Keratinocyte (primary cell): ENCODE results near the gene MARCHF2. TPM values are rescaled to one million over a fixed set of nuclear protein-coding genes. Genes with fewer than 3 reads are reported as not detected.

Source experiments
- DNase-seq: peaks from one replicate; pipeline ENCODE4 v3.0.0-alpha.2; 2011; ENCODE audit warnings: low read depth, missing footprints, low spot score
- FAIRE-seq: peaks from 2 replicates; lab custom pipeline; 2011; peaks lifted over from hg19 to GRCh38; lab: Jason Lieb, UNC
- H2AFZ ChIP-seq: 2 replicates; pipeline ENCODE4 v1.6.0; 2012; ENCODE audit warnings: low read length, control low read depth, inconsistent platforms; ENCODE audit not compliant: control insufficient read depth
- H3K27ac ChIP-seq: 2 replicates; pipeline ENCODE4 v1.5.1; 2011; ENCODE audit warnings: low read length; ENCODE audit not compliant: control insufficient read depth, insufficient read depth
- H3K27me3 ChIP-seq: 3 replicates; pipeline ENCODE4 v1.6.0; 2011; ENCODE audit warnings: low read length; ENCODE audit not compliant: control insufficient read depth, insufficient read depth; ENCODE audit errors: extremely low read depth
- H3K36me3 ChIP-seq, 2 experiments: 2 replicates in 1 of 2; 3 replicates in 1 of 2; pipeline ENCODE4 v1.5.1; 2011; ENCODE audit warnings: low read length in 2 of 2, mild to moderate bottlenecking in 1 of 2; ENCODE audit not compliant: control insufficient read depth in 2 of 2, insufficient read depth in 2 of 2; ENCODE audit errors: extremely low read depth in 1 of 2
- H3K4me1 ChIP-seq: 3 replicates; pipeline ENCODE4 v1.5.1; 2011; ENCODE audit warnings: low read length; ENCODE audit not compliant: control insufficient read depth, insufficient read depth; ENCODE audit errors: extremely low read depth
- H3K4me2 ChIP-seq: 3 replicates; pipeline ENCODE4 v1.6.0; 2011; ENCODE audit warnings: low read depth, low read length; ENCODE audit not compliant: control insufficient read depth, insufficient read depth; ENCODE audit errors: extremely low read depth
- H3K4me3 ChIP-seq, 3 experiments: fragments of 200-600 bp in 1 of 3; sonication (generic) in 1 of 3; 2 replicates in 2 of 3; 3 replicates in 1 of 3; pipeline ENCODE4 v1.5.1; 2011 to 2016; ENCODE audit warnings: low read length in 3 of 3, mild to moderate bottlenecking in 3 of 3, control low read depth in 2 of 3, inconsistent platforms in 1 of 3, low read depth in 1 of 3, mixed read lengths in 1 of 3, mixed run types in 1 of 3, moderate library complexity in 1 of 3; ENCODE audit not compliant: control insufficient read depth in 2 of 3, insufficient read depth in 2 of 3; ENCODE audit errors: extremely low read depth in 1 of 3
- H3K79me2 ChIP-seq: 2 replicates; pipeline ENCODE4 v1.6.0; 2012; ENCODE audit warnings: low read length; ENCODE audit not compliant: control insufficient read depth, insufficient read depth
- H3K9ac ChIP-seq: 3 replicates; pipeline ENCODE4 v1.6.0; 2011; ENCODE audit warnings: low read length; ENCODE audit not compliant: control insufficient read depth, insufficient read depth; ENCODE audit errors: extremely low read depth
- H3K9me1 ChIP-seq: 3 replicates; pipeline ENCODE4 v1.6.0; 2011; ENCODE audit warnings: low read length; ENCODE audit not compliant: control insufficient read depth, insufficient read depth; ENCODE audit errors: extremely low read depth
- H3K9me3 ChIP-seq: 2 replicates; pipeline ENCODE4 v1.5.1; 2012; ENCODE audit warnings: low read depth, low read length; ENCODE audit not compliant: control insufficient read depth
- H4K20me1 ChIP-seq: 3 replicates; pipeline ENCODE4 v1.6.0; 2011; ENCODE audit warnings: low read length; ENCODE audit not compliant: control insufficient read depth, insufficient read depth; ENCODE audit errors: extremely low read depth
- EZH2 ChIP-seq: IDR thresholded peaks from one replicate; pipeline ENCODE4 v1.6.1; 2012; ENCODE audit warnings: inconsistent platforms, mild to moderate bottlenecking, low read length, moderate library complexity
- dilution Hi-C: fragments of 300-500 bp; cut with MboI; formaldehyde crosslinking; loops from one replicate; pipeline ENCODE4 v1.7.0; 2020; ENCODE audit warnings: low sequenced_read_pairs; ENCODE audit not compliant: extremely low pct_ligation_motif_present
- polyA plus RNA-seq, 5 experiments: library from polyadenylated mRNA; depleted of rRNA in 3 of 5; stranded (reverse) in 3 of 5; stranded (forward) in 1 of 5; unstranded in 1 of 5; fragments of >200 nt; gene quantifications; 1 replicate in 1 of 5; 2 replicates in 3 of 5; 3 replicates in 1 of 5; pipeline versions ENCODE4 v1.2.1 to v1.2.3, GENCODE V29; 2011 to 2012; ENCODE audit warnings: missing spikeins in 2 of 5, low read depth in 1 of 5, low replicate concordance in 1 of 5
- TF ChIP-seq, protein P1 (sequence below), 3 experiments: IDR thresholded peaks in 1 of 3; conservative IDR thresholded peaks in 1 of 3; optimal IDR thresholded peaks in 1 of 3; 2 replicates in 2 of 3; 3 replicates in 1 of 3; pipeline versions ENCODE3 to v1.5.1; 2011; ENCODE audit warnings: low read length in 3 of 3, mild to moderate bottlenecking in 3 of 3, moderate library complexity in 2 of 3, control low read depth in 1 of 3, inconsistent platforms in 1 of 3; ENCODE audit not compliant: insufficient read depth in 2 of 3; ENCODE audit errors: extremely low read depth in 1 of 3

Gene MARCHF2
- polyA plus RNA-seq, 1 donor (not counting 4 experiments of a cell fraction or from before 2014, with no cell fraction given) = 13.7 TPM

DNA sequence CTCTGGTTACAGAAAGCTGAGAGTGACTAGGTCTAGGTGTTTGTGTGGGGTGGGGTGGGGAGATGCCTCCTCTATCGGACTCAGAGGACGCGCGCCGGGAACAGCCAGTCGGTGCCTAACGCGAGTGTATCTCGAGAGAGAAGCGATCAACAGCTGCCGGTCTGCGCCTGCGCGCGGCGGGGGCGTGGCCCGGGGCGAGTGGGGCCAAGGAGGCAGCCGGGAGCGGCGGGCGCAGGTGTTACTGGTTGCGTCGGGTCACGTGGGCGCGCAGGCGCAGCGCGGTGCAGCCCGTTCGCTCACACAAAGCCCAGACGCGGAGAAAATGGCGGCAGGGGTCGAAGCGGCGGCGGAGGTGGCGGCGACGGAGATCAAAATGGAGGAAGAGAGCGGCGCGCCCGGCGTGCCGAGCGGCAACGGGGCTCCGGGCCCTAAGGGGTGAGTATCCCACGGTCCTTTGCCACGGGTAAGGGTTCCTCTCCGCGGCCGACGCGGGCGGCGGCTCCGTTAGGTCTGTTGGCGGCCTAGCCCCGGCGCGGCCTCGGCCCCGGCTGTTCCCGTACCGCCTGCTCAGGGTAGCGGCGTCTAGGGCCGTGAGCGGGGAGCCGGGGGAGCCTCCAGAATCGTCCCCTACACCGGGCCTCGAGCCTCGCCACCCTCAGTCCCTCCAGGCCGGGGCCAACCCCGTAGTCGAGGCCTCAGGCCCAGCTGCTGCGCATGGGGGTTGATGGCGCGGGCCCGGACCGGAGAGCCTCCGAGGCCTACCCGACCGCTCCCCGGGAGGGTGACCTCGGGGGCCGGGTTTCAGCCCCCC is 31.8 kb downstream of the MARCHF2 start, which contains the start of gene HNRNPM:
TSS of gene HNRNPM (plus strand) at position 299 of the 811 bp plus-strand sequence. CDS start at position 323, 24 bp downstream.
- H3K9me3 ChIP-seq = no peaks in the 10 kb centered on the region
- dilution Hi-C loops = no loop called here
- peak; percentile 55 for FAIRE-seq
- H4K20me1 ChIP-seq = peaks cover 18% of the 10 kb centered on the region
- peaks cover 16% of the 10 kb centered on the region for H3K4me1 ChIP-seq
- TF ChIP-seq, protein P1, sequence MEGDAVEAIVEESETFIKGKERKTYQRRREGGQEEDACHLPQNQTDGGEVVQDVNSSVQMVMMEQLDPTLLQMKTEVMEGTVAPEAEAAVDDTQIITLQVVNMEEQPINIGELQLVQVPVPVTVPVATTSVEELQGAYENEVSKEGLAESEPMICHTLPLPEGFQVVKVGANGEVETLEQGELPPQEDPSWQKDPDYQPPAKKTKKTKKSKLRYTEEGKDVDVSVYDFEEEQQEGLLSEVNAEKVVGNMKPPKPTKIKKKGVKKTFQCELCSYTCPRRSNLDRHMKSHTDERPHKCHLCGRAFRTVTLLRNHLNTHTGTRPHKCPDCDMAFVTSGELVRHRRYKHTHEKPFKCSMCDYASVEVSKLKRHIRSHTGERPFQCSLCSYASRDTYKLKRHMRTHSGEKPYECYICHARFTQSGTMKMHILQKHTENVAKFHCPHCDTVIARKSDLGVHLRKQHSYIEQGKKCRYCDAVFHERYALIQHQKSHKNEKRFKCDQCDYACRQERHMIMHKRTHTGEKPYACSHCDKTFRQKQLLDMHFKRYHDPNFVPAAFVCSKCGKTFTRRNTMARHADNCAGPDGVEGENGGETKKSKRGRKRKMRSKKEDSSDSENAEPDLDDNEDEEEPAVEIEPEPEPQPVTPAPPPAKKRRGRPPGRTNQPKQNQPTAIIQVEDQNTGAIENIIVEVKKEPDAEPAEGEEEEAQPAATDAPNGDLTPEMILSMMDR (optimal IDR thresholded peaks at IDR 0.05 in 1 of 3, IDR thresholded peaks at IDR 0.05 in 1 of 3, conservative IDR thresholded peaks at IDR 0.05 in 1 of 3; ENCODE audit: extremely low read depth in 1 of 3, insufficient read depth in 2 of 3, low read length in 3 of 3) = no peak
- no peak for TF ChIP-seq EZH2
- no peaks in the 10 kb centered on the region for H3K27me3 ChIP-seq
- H3K4me2 ChIP-seq = peak within 1 kb of the TSS; percentile 87
- H3K4me3 ChIP-seq = peak within 1 kb of the TSS; percentile 72 to 95 (median 90)
- H3K79me2 ChIP-seq = peaks cover 49% of the 10 kb centered on the region
- H3K27ac ChIP-seq = peak within 1 kb of the TSS; percentile 84
- H3K36me3 ChIP-seq = peaks cover 2 to 12% of the 10 kb centered on the region in 2 experiments
- peaks cover 2% of the 10 kb centered on the region for H3K9me1 ChIP-seq
- H2AFZ ChIP-seq = peak within 1 kb of the TSS; percentile 80
- DNase-seq = peak; percentile 79
- peak within 1 kb of the TSS; percentile 97 for H3K9ac ChIP-seq

DNA sequence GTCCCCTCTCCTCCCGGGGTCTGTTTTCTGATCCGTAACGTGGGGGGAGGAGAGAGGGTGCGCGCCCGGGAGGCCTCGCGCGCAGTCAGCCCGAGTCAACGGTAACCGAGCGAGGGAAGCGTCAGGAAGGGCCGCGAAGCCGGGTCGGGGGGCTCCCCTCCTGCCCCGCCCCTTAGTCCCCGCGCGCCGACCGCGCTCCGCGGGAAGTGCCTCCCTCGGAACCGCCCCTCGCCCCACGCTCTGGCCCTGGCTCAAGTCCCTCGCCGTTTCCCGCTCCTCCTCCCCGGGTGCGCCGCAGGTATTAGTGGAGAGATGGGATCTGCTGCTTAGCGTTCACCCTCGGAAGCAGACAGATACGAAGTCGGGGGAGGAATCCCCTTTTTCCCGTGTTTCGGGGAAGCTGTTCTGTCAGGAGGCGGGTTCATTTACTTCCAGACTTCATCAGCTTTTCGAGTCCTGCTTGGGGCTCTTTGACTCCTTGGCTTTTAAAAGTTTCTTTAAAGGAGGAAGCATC is 32.4 kb downstream of the MARCHF2 start:
- Histone ChIP-seq H2AFZ (no peak overlapping the region), H3K9me1 (peaks cover 6% of the 10 kb centered on the region), H3K27me3 (no peaks in the 10 kb centered on the region), H3K9me3 (no peaks in the 10 kb centered on the region), H3K4me2 (peak overlapping the region; percentile 87), H3K9ac (peak overlapping the region; percentile 97), H3K79me2 (peaks cover 55% of the 10 kb centered on the region), H3K36me3 (peaks cover 2 to 12% of the 10 kb centered on the region in 2 experiments), H3K4me3 (peak overlapping the region; percentile 72 to 95 (median 90)), H4K20me1 (peaks cover 24% of the 10 kb centered on the region), H3K4me1 (peaks cover 16% of the 10 kb centered on the region), H3K27ac (peak overlapping the region; percentile 84)
- dilution Hi-C loops = no loop called here
- TF ChIP-seq, protein P1 (optimal IDR thresholded peaks at IDR 0.05 in 1 of 3, IDR thresholded peaks at IDR 0.05 in 1 of 3, conservative IDR thresholded peaks at IDR 0.05 in 1 of 3; ENCODE audit: extremely low read depth in 1 of 3, insufficient read depth in 2 of 3, low read length in 3 of 3) = no peak
- no peak for TF ChIP-seq EZH2
- FAIRE-seq = no peak
- DNase-seq = no peak
